ENCODE measurements around the gene ICE1. TPM values are rescaled to one million over a fixed set of nuclear protein-coding genes. Genes with fewer than 3 reads are reported as not detected.

The ICE1 gene
- total and polyA plus RNA-seq, 4 donors: 4.1 to 18.8 (median 9.5) TPM

DNA sequence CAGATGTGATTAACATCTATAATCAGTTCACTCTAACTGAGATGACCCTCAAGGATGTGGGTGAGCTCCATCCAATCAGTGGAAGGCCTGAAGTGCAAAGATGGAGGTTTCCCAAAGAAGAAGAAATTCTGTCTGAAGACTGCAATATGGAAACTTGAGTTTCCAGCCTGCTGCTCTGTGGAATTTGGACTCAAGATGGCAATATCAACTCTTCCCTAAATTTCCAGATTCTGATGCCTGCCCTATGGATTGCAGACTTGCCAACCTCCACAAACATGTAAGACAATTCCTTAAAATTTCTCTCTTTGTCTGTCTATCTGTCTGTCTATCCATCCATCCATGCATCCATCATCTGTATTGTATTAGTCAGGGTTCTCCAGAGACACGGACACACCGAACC, 85.9 kb downstream of the ICE1 start:
- H3K9me3 ChIP-seq (ENCODE audit: control insufficient read depth in 4 of 4, low read length in 3 of 4): peaks cover 0 to 11% (median 4%) of the 10 kb centered on the region in 4 donors
- no peak overlapping the region for H3K9ac ChIP-seq (ENCODE audit: low read depth in 1 of 2, low read length in 2 of 2)
- no peaks in the 10 kb centered on the region for H3K27me3 ChIP-seq (ENCODE audit: control insufficient read depth in 4 of 4, insufficient read depth in 4 of 4, low read length in 3 of 4)
- no peak for DNase-seq (ENCODE audit: low spot score)
- 87% methylated on average over 2 of the region's 2 CpGs for WGBS
- no peaks in the 10 kb centered on the region for H3K36me3 ChIP-seq (ENCODE audit: control insufficient read depth in 4 of 4, insufficient read depth in 3 of 4, low read depth in 1 of 4, low read length in 3 of 4)
- TF ChIP-seq, protein P1, sequence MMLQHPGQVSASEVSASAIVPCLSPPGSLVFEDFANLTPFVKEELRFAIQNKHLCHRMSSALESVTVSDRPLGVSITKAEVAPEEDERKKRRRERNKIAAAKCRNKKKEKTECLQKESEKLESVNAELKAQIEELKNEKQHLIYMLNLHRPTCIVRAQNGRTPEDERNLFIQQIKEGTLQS (IDR thresholded peaks at IDR 0.05): no peak
- TF ChIP-seq TAF1 (conservative IDR thresholded peaks at IDR 0.05) (no peak), RAD21 (IDR thresholded peaks at IDR 0.05) (no peak), SP1 (IDR thresholded peaks at IDR 0.05) (no peak), EGR1 (IDR thresholded peaks at IDR 0.05; ENCODE audit: low read depth in 2 of 2) (no peak), HNF4G (IDR thresholded peaks at IDR 0.05) (no peak), RXRA (IDR thresholded peaks at IDR 0.05) (no peak), FOXA1 (IDR thresholded peaks at IDR 0.05) (no peak), FOXA2 (IDR thresholded peaks at IDR 0.05) (no peak), HNF4A (conservative IDR thresholded peaks at IDR 0.05) (no peak), YY1 (IDR thresholded peaks at IDR 0.05) (no peak)
- TF ChIP-seq, protein P2, sequence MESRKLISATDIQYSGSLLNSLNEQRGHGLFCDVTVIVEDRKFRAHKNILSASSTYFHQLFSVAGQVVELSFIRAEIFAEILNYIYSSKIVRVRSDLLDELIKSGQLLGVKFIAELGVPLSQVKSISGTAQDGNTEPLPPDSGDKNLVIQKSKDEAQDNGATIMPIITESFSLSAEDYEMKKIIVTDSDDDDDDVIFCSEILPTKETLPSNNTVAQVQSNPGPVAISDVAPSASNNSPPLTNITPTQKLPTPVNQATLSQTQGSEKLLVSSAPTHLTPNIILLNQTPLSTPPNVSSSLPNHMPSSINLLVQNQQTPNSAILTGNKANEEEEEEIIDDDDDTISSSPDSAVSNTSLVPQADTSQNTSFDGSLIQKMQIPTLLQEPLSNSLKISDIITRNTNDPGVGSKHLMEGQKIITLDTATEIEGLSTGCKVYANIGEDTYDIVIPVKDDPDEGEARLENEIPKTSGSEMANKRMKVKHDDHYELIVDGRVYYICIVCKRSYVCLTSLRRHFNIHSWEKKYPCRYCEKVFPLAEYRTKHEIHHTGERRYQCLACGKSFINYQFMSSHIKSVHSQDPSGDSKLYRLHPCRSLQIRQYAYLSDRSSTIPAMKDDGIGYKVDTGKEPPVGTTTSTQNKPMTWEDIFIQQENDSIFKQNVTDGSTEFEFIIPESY (IDR thresholded peaks at IDR 0.05): no peak
- TF ChIP-seq, protein P3, sequence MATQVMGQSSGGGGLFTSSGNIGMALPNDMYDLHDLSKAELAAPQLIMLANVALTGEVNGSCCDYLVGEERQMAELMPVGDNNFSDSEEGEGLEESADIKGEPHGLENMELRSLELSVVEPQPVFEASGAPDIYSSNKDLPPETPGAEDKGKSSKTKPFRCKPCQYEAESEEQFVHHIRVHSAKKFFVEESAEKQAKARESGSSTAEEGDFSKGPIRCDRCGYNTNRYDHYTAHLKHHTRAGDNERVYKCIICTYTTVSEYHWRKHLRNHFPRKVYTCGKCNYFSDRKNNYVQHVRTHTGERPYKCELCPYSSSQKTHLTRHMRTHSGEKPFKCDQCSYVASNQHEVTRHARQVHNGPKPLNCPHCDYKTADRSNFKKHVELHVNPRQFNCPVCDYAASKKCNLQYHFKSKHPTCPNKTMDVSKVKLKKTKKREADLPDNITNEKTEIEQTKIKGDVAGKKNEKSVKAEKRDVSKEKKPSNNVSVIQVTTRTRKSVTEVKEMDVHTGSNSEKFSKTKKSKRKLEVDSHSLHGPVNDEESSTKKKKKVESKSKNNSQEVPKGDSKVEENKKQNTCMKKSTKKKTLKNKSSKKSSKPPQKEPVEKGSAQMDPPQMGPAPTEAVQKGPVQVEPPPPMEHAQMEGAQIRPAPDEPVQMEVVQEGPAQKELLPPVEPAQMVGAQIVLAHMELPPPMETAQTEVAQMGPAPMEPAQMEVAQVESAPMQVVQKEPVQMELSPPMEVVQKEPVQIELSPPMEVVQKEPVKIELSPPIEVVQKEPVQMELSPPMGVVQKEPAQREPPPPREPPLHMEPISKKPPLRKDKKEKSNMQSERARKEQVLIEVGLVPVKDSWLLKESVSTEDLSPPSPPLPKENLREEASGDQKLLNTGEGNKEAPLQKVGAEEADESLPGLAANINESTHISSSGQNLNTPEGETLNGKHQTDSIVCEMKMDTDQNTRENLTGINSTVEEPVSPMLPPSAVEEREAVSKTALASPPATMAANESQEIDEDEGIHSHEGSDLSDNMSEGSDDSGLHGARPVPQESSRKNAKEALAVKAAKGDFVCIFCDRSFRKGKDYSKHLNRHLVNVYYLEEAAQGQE (IDR thresholded peaks at IDR 0.05): no peak
- TF ChIP-seq, protein P4, sequence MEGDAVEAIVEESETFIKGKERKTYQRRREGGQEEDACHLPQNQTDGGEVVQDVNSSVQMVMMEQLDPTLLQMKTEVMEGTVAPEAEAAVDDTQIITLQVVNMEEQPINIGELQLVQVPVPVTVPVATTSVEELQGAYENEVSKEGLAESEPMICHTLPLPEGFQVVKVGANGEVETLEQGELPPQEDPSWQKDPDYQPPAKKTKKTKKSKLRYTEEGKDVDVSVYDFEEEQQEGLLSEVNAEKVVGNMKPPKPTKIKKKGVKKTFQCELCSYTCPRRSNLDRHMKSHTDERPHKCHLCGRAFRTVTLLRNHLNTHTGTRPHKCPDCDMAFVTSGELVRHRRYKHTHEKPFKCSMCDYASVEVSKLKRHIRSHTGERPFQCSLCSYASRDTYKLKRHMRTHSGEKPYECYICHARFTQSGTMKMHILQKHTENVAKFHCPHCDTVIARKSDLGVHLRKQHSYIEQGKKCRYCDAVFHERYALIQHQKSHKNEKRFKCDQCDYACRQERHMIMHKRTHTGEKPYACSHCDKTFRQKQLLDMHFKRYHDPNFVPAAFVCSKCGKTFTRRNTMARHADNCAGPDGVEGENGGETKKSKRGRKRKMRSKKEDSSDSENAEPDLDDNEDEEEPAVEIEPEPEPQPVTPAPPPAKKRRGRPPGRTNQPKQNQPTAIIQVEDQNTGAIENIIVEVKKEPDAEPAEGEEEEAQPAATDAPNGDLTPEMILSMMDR (IDR thresholded peaks at IDR 0.05; ENCODE audit: low read depth, low read length, missing input control): no peak
- no peak overlapping the region for H3K4me3 ChIP-seq (ENCODE audit: low read depth in 1 of 3, low read length in 3 of 3)
- H3K4me1 ChIP-seq (ENCODE audit: control insufficient read depth in 4 of 4, insufficient read depth in 4 of 4, low read length in 3 of 4): no peaks in the 10 kb centered on the region
- no peak overlapping the region for H3K27ac ChIP-seq (ENCODE audit: low read depth in 1 of 2, low read length in 2 of 2)

DNA sequence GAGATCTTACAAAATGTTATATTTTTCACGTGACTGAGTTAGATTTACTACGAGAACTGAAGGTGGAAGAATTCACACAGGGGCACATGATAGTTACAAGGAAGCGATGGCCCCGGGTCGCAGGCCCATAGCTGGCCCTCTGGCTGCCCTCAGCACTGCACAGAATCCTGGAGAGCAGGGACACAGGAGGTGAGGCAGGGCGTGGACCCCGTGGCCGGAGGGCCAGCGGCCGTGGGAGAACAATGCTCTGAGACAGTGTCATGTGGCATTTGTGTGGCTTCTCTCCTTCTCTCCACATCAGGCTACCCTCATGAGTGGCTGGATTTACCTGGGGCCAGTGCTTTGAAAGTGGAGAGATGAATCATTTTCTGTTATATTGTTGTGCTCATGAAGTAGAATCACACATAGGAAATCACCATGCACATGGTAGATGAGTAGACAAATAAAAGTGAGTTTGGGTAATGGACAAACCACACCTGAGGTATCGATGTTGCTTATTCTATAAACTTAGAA, 89.5 kb downstream of the ICE1 start:
- Histone ChIP-seq H3K36me3 (ENCODE audit: control insufficient read depth in 4 of 4, insufficient read depth in 3 of 4, low read depth in 1 of 4, low read length in 3 of 4) (no peaks in the 10 kb centered on the region), H3K27me3 (ENCODE audit: control insufficient read depth in 4 of 4, insufficient read depth in 4 of 4, low read length in 3 of 4) (no peaks in the 10 kb centered on the region), H3K9ac (ENCODE audit: low read depth in 1 of 2, low read length in 2 of 2) (no peak overlapping the region), H3K27ac (ENCODE audit: low read depth in 1 of 2, low read length in 2 of 2) (no peak overlapping the region), H3K9me3 (ENCODE audit: control insufficient read depth in 4 of 4, low read length in 3 of 4) (no peaks in the 10 kb centered on the region), H3K4me3 (ENCODE audit: low read depth in 1 of 3, low read length in 3 of 3) (no peak overlapping the region), H3K4me1 (ENCODE audit: control insufficient read depth in 4 of 4, insufficient read depth in 4 of 4, low read length in 3 of 4) (no peaks in the 10 kb centered on the region)
- TF ChIP-seq SP1 (IDR thresholded peaks at IDR 0.05) (no peak), TAF1 (conservative IDR thresholded peaks at IDR 0.05) (no peak), JUND (IDR thresholded peaks at IDR 0.05) (no peak), YY1 (IDR thresholded peaks at IDR 0.05) (no peak), NR2F2 (IDR thresholded peaks at IDR 0.05) (no peak)
- TF ChIP-seq, protein P3 (IDR thresholded peaks at IDR 0.05): no peak
- DNase-seq (ENCODE audit: low spot score): no peak
- WGBS: 85% methylated on average over 11 of the region's 11 CpGs
